GM12878 (cell line): Measurements from ENCODE around the gene MCEMP1. TPM values are rescaled to one million over a fixed set of nuclear protein-coding genes. Genes with fewer than 3 reads are reported as not detected.

Experiments
- EED ChIP-seq: sonication (generic); IDR thresholded peaks from 2 replicates; pipeline ENCODE4 v1.6.1; 2016; ENCODE audit warnings: antibody characterized with exemption, low read depth
- KDM1A ChIP-seq: fragments of 200-600 bp; sonication (generic); IDR thresholded peaks from 2 replicates; pipeline ENCODE4 v1.6.1; 2016; ENCODE audit warnings: borderline replicate concordance
- LARP7 ChIP-seq: fragments of 450-650 bp; IDR thresholded peaks from 2 replicates; pipeline ENCODE4 v1.6.1; 2017; ENCODE audit warnings: mild to moderate bottlenecking
- MXI1 ChIP-seq: fragments of 150-350 bp; IDR thresholded peaks from 2 replicates; pipeline ENCODE4 v1.6.1; 2011; ENCODE audit warnings: low read depth, mild to moderate bottlenecking, inconsistent platforms, low read length, improper control_type of control experiment
- MYC ChIP-seq: IDR thresholded peaks from 2 replicates; pipeline ENCODE4 v1.6.1; 2011; ENCODE audit warnings: mild to moderate bottlenecking, low read length, moderate library complexity, inconsistent platforms; ENCODE audit not compliant: insufficient read depth, insufficient replicate concordance, insufficient read length, severe bottlenecking
- NR2C1 ChIP-seq: fragments of 450-650 bp; IDR thresholded peaks from 2 replicates; pipeline ENCODE4 v1.6.1; 2017; ENCODE audit warnings: antibody characterized with exemption, mild to moderate bottlenecking, moderate library complexity
- NR2F1 ChIP-seq: fragments of 450-650 bp; conservative IDR thresholded peaks from 2 replicates; pipeline ENCODE4 v1.6.1; 2017; ENCODE audit warnings: mild to moderate bottlenecking
- POLR2AphosphoS2 ChIP-seq: IDR thresholded peaks from 2 replicates; pipeline ENCODE4 v1.6.1; 2011; ENCODE audit warnings: low read depth, mild to moderate bottlenecking, low read length, improper control_type of control experiment, moderate library complexity
- RAD21 ChIP-seq: IDR thresholded peaks from 2 replicates; pipeline ENCODE4 v1.6.1; 2011; ENCODE audit warnings: mild to moderate bottlenecking, low read depth, low read length, moderate library complexity; ENCODE audit not compliant: insufficient read depth
- RCOR1 ChIP-seq: conservative IDR thresholded peaks from 2 replicates; pipeline ENCODE4 v1.6.1; 2012; ENCODE audit warnings: low read depth, low read length, improper control_type of control experiment
- SMARCA5 ChIP-seq: fragments of 450-650 bp; IDR thresholded peaks from 2 replicates; pipeline ENCODE4 v1.6.1; 2017; ENCODE audit warnings: mild to moderate bottlenecking
- SP1 ChIP-seq: IDR thresholded peaks from one replicate; pipeline ENCODE4 v1.6.1; 2011; ENCODE audit warnings: low read depth, low read length
- TAF1 ChIP-seq: IDR thresholded peaks from 2 replicates; pipeline ENCODE4 v1.6.1; 2011; ENCODE audit warnings: mild to moderate bottlenecking, low read depth, low read length, borderline replicate concordance
- YY1 ChIP-seq: IDR thresholded peaks from 2 replicates; pipeline ENCODE4 v1.6.1; 2011; ENCODE audit warnings: low read depth, mild to moderate bottlenecking, low read length
- ZNF24 ChIP-seq: fragments of 450-650 bp; IDR thresholded peaks from 2 replicates; pipeline ENCODE4 v1.6.1; 2017; ENCODE audit warnings: antibody characterized with exemption, mild to moderate bottlenecking
- ZNF622 ChIP-seq: fragments of 450-650 bp; IDR thresholded peaks from 2 replicates; pipeline ENCODE4 v1.6.1; 2017; ENCODE audit warnings: mild to moderate bottlenecking, inconsistent platforms
- polyA plus RNA-seq, 11 experiments: library from polyadenylated mRNA; depleted of rRNA in 4 of 11; unstranded in 6 of 11; stranded (reverse) in 5 of 11; fragments of >200 nt; fragmentation: Nextera tagmentation in 4 of 11; fragmentation: Illumina TruSeq in 1 of 11; extraction: Ambion mirVana in 4 of 11; extraction: Trizol in 1 of 11; gene quantifications; 1 replicate in 1 of 11; 2 replicates in 10 of 11; pipeline versions ENCODE4 v1.2.1 to v1.2.3, GENCODE V29; 2011 to 2016; ENCODE audit warnings: inconsistent platforms in 2 of 11, missing spikeins in 2 of 11, low read depth in 1 of 11
- total RNA-seq, 4 experiments: library from RNA; depleted of rRNA in 3 of 4; stranded (reverse); fragments of >200 nt in 3 of 4; fragmentation: Illumina TruSeq in 1 of 4; extraction: Trizol in 1 of 4; gene quantifications; 2 replicates each; pipeline versions ENCODE4 v1.2.1 to v1.2.3, GENCODE V29; 2013 to 2021
- TF ChIP-seq, protein P1 (sequence below): fragments of 150-350 bp; IDR thresholded peaks from 2 replicates; pipeline ENCODE4 v1.6.1; 2014; ENCODE audit warnings: mild to moderate bottlenecking, low read depth, low read length
- TF ChIP-seq, protein P2 (sequence below): fragments of 450-650 bp; IDR thresholded peaks from 2 replicates; pipeline ENCODE4 v1.6.1; 2016; ENCODE audit warnings: mild to moderate bottlenecking, moderate library complexity, borderline replicate concordance
- TF ChIP-seq, protein P3 (sequence below): fragments of 450-650 bp; IDR thresholded peaks from 2 replicates; pipeline ENCODE4 v1.6.1; 2018; ENCODE audit warnings: borderline replicate concordance, mild to moderate bottlenecking; ENCODE audit not compliant: partially characterized antibody

MCEMP1 gene
- total and polyA plus RNA-seq, 10 of the 15 experiments (the other 5 are each of a cell fraction or from before 2014, with no cell fraction given), result 0.08 to 0.55 (median 0.26) TPM; not detected in 1

DNA sequence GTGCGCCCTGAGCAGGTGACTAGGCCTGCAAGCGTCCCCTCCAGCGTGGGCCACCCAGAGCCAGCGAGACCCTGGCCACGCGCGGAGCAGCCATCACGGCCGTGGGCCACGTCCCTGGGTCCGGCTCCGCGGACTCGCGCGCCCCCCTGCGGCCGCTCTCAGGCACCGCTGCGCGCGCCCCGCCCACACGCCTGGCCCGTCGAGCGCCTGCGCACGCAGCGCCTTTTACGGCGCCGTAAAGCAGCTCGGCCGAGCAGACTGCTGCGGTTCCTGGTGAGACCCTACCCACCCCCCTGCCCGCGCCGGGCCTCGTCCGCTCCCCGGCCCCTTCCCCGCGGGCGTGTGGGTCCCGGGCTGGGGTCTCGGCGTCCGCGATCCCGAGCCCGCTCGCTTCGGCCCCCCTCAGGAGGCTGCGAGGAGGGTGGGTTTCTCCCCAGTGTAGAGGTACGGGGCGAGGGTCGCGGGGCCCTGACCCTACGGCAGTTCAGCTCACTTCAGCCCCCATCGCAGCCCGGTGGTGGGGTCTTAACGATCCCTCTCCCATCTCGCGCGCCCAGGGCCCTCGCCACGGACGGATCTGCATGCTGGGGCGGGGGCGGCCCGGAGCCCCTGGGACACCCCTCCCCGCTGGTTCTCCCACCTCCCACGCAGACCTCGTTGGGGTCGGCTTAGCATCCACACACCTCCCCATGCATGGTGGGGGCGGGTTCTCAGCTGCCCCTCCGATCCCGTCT, 3.9 kb downstream of the MCEMP1 start, which contains the start of gene TRAPPC5 (continued):
- TF ChIP-seq, protein P1, sequence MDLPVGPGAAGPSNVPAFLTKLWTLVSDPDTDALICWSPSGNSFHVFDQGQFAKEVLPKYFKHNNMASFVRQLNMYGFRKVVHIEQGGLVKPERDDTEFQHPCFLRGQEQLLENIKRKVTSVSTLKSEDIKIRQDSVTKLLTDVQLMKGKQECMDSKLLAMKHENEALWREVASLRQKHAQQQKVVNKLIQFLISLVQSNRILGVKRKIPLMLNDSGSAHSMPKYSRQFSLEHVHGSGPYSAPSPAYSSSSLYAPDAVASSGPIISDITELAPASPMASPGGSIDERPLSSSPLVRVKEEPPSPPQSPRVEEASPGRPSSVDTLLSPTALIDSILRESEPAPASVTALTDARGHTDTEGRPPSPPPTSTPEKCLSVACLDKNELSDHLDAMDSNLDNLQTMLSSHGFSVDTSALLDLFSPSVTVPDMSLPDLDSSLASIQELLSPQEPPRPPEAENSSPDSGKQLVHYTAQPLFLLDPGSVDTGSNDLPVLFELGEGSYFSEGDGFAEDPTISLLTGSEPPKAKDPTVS, result no peak
- TF ChIP-seq EED (no peak), POLR2AphosphoS2 (no peak), LARP7 (peak; percentile 30), NR2C1 (peak; percentile 23; the same call in 1 of the 2 replicates), RAD21 (peak; percentile 75), NR2F1 (peak; percentile 68), ZNF622 (no peak), ZNF24 (peak; percentile 40; the same call in 1 of the 2 replicates), SP1 (peak; percentile 41), TAF1 (no peak; the same call in 1 of the 2 replicates), MXI1 (peak; percentile 18; the same call in 1 of the 2 replicates), SMARCA5 (peak; percentile 94), KDM1A (no peak), YY1 (peak; percentile 90), RCOR1 (no peak), MYC (no peak)
- TF ChIP-seq, protein P2, sequence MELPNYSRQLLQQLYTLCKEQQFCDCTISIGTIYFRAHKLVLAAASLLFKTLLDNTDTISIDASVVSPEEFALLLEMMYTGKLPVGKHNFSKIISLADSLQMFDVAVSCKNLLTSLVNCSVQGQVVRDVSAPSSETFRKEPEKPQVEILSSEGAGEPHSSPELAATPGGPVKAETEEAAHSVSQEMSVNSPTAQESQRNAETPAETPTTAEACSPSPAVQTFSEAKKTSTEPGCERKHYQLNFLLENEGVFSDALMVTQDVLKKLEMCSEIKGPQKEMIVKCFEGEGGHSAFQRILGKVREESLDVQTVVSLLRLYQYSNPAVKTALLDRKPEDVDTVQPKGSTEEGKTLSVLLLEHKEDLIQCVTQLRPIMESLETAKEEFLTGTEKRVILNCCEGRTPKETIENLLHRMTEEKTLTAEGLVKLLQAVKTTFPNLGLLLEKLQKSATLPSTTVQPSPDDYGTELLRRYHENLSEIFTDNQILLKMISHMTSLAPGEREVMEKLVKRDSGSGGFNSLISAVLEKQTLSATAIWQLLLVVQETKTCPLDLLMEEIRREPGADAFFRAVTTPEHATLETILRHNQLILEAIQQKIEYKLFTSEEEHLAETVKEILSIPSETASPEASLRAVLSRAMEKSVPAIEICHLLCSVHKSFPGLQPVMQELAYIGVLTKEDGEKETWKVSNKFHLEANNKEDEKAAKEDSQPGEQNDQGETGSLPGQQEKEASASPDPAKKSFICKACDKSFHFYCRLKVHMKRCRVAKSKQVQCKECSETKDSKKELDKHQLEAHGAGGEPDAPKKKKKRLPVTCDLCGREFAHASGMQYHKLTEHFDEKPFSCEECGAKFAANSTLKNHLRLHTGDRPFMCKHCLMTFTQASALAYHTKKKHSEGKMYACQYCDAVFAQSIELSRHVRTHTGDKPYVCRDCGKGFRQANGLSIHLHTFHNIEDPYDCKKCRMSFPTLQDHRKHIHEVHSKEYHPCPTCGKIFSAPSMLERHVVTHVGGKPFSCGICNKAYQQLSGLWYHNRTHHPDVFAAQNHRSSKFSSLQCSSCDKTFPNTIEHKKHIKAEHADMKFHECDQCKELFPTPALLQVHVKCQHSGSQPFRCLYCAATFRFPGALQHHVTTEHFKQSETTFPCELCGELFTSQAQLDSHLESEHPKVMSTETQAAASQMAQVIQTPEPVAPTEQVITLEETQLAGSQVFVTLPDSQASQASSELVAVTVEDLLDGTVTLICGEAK, result no peak
- TF ChIP-seq, protein P3, sequence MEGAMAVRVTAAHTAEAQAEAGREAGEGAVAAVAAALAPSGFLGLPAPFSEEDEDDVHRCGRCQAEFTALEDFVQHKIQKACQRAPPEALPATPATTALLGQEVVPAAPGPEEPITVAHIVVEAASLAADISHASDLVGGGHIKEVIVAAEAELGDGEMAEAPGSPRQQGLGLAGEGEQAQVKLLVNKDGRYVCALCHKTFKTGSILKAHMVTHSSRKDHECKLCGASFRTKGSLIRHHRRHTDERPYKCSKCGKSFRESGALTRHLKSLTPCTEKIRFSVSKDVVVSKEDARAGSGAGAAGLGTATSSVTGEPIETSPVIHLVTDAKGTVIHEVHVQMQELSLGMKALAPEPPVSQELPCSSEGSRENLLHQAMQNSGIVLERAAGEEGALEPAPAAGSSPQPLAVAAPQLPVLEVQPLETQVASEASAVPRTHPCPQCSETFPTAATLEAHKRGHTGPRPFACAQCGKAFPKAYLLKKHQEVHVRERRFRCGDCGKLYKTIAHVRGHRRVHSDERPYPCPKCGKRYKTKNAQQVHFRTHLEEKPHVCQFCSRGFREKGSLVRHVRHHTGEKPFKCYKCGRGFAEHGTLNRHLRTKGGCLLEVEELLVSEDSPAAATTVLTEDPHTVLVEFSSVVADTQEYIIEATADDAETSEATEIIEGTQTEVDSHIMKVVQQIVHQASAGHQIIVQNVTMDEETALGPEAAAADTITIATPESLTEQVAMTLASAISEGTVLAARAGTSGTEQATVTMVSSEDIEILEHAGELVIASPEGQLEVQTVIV, result peak; percentile 98
